ENCODE results near the gene RNF215. TPM values are rescaled to one million over a fixed set of nuclear protein-coding genes. Genes with fewer than 3 reads are reported as not detected.

RNF215 gene
- total RNA-seq, 1 experiment from 2014 or later: 48.8 TPM

GRCh38 chr22:30433773-30434172 lies 46.6 kb upstream of the RNF215 start:
- Mint-ChIP-seq H3K9me3 (ENCODE audit: low read depth, unreplicated experiment) (peaks cover 3% of the 10 kb centered on the region), H3K4me1 (ENCODE audit: low read depth, unreplicated experiment) (peaks cover 19% of the 10 kb centered on the region), H3K27me3 (ENCODE audit: unreplicated experiment) (no peaks in the 10 kb centered on the region), H3K27ac (ENCODE audit: unreplicated experiment) (no peak overlapping the region), H3K4me3 (ENCODE audit: low read depth, unreplicated experiment) (no peak overlapping the region), H3K36me3 (ENCODE audit: insufficient read depth, unreplicated experiment) (peaks cover 6% of the 10 kb centered on the region)
- DNase-seq: no peak
- CTCF ChIA-PET: no interaction called here
- intact Hi-C loops (cut with micrococcal nuclease; ENCODE audit: unreplicated experiment): no loop called here
- no peak for TF ChIP-seq CTCF (IDR thresholded peaks at IDR 0.05; ENCODE audit: unreplicated experiment)
- no TSS peak for BruUV-seq (replicated peaks)

GRCh38 chr22:30433227-30433626 lies 46.0 kb upstream of the RNF215 start:
- Mint-ChIP-seq H3K27ac (ENCODE audit: unreplicated experiment) (no peak overlapping the region), H3K27me3 (ENCODE audit: unreplicated experiment) (no peaks in the 10 kb centered on the region), H3K4me1 (ENCODE audit: low read depth, unreplicated experiment) (peaks cover 14% of the 10 kb centered on the region), H3K9me3 (ENCODE audit: low read depth, unreplicated experiment) (peaks cover 3% of the 10 kb centered on the region), H3K36me3 (ENCODE audit: insufficient read depth, unreplicated experiment) (peaks cover 6% of the 10 kb centered on the region), H3K4me3 (ENCODE audit: low read depth, unreplicated experiment) (no peak overlapping the region)
- DNase-seq: no peak
- CTCF ChIA-PET: no interaction called here
- intact Hi-C loops (cut with micrococcal nuclease; ENCODE audit: unreplicated experiment): no loop called here
- no peak for TF ChIP-seq CTCF (IDR thresholded peaks at IDR 0.05; ENCODE audit: unreplicated experiment)
- no TSS peak for BruUV-seq (replicated peaks)

- Mint-ChIP-seq H3K4me3 (ENCODE audit: low read depth, unreplicated experiment) (no peak overlapping the region), H3K27ac (ENCODE audit: unreplicated experiment) (no peak overlapping the region), H3K27me3 (ENCODE audit: unreplicated experiment) (no peaks in the 10 kb centered on the region), H3K36me3 (ENCODE audit: insufficient read depth, unreplicated experiment) (peaks cover 6% of the 10 kb centered on the region), H3K4me1 (ENCODE audit: low read depth, unreplicated experiment) (peaks cover 11% of the 10 kb centered on the region), H3K9me3 (ENCODE audit: low read depth, unreplicated experiment) (peaks cover 3% of the 10 kb centered on the region)
- DNase-seq: no peak
- no TSS peak for BruUV-seq (replicated peaks)
- TF ChIP-seq CTCF (IDR thresholded peaks at IDR 0.05; ENCODE audit: unreplicated experiment): no peak
- intact Hi-C loops (cut with micrococcal nuclease; ENCODE audit: unreplicated experiment): no loop called here
- CTCF ChIA-PET: no interaction called here
These were observed 45.3 kb upstream of the RNF215 start for GRCh38 chr22:30432520-30432919.

- peaks cover 15% of the 10 kb centered on the region for H3K4me1 Mint-ChIP-seq (ENCODE audit: low read depth, unreplicated experiment)
- CTCF ChIA-PET: interaction anchor here (1.1 kb wide), 1 partner anchor 41 kb away, joined by 4 read pairs; no protein-coding TSS in a partner anchor
- no peak for TF ChIP-seq CTCF (IDR thresholded peaks at IDR 0.05; ENCODE audit: unreplicated experiment)
- no peak for DNase-seq
- H3K27me3 Mint-ChIP-seq (ENCODE audit: unreplicated experiment): no peaks in the 10 kb centered on the region
- H3K9me3 Mint-ChIP-seq (ENCODE audit: low read depth, unreplicated experiment): peaks cover 3% of the 10 kb centered on the region
- BruUV-seq (replicated peaks): no TSS peak
- H3K36me3 Mint-ChIP-seq (ENCODE audit: insufficient read depth, unreplicated experiment): peaks cover 9% of the 10 kb centered on the region
- intact Hi-C loops (cut with micrococcal nuclease; ENCODE audit: unreplicated experiment): no loop called here
- no peak overlapping the region for H3K27ac Mint-ChIP-seq (ENCODE audit: unreplicated experiment)
- H3K4me3 Mint-ChIP-seq (ENCODE audit: low read depth, unreplicated experiment): no peak overlapping the region
These were observed 44.9 kb upstream of the RNF215 start for GRCh38 chr22:30432096-30432495.

Measured in Calu3 (cell line).